Measurements from ENCODE around the gene NPDC1.

DNA sequence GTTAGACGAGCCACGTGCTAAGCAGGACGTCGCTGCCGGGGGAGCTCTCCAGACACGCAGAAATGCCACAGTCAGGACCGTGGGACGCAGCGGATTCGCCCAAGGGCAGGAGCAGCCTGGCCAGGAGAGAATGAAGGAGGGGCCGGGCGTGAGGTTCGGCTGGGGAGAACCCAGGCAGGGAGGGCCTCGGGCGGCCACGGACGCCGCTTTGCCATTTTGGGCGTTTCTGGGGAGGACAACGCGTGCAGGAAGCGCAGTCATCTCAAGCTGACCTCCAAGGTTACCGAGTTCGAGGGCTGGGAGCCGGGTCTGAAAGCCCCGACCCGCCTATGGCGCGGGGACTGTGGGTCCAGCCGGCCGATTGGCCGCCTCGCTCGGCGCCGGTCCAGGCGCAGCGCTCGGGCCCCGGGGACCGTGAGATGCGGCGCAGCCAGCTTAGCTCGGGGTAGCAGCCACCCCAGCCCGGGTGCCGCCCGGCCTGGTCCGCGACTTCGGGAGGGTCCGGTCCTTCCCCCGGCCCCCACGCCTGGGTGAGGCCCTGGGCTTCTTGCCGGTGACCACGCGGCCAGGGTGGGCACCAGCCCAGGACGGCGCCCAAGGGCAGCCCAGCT, 40.0 kb upstream of the NPDC1 start:
- TF ChIP-seq, protein P1, sequence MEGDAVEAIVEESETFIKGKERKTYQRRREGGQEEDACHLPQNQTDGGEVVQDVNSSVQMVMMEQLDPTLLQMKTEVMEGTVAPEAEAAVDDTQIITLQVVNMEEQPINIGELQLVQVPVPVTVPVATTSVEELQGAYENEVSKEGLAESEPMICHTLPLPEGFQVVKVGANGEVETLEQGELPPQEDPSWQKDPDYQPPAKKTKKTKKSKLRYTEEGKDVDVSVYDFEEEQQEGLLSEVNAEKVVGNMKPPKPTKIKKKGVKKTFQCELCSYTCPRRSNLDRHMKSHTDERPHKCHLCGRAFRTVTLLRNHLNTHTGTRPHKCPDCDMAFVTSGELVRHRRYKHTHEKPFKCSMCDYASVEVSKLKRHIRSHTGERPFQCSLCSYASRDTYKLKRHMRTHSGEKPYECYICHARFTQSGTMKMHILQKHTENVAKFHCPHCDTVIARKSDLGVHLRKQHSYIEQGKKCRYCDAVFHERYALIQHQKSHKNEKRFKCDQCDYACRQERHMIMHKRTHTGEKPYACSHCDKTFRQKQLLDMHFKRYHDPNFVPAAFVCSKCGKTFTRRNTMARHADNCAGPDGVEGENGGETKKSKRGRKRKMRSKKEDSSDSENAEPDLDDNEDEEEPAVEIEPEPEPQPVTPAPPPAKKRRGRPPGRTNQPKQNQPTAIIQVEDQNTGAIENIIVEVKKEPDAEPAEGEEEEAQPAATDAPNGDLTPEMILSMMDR (IDR thresholded peaks at IDR 0.05; ENCODE audit: low read depth, low read length) = no peak
- TF ChIP-seq EZH2phosphoT487 (IDR thresholded peaks at IDR 0.05; ENCODE audit: low read depth) = no peak
